ENCODE data around the gene HNRNPA0.

The HNRNPA0 gene

GRCh38 chr5:137714946-137715345 is 39.2 kb downstream of the HNRNPA0 start:
- Histone ChIP-seq H3K4me2 (ENCODE audit: low read depth, low read length, poor library complexity, severe bottlenecking) (no peak overlapping the region), H2AFZ (ENCODE audit: low read length) (no peak overlapping the region), H3K27me3 (ENCODE audit: insufficient read depth, low read length, poor library complexity, severe bottlenecking) (no peaks in the 10 kb centered on the region), H3K9me2 (replicated peaks; ENCODE audit: low read depth, low read length) (no peaks in the 10 kb centered on the region), H3K4me3 (ENCODE audit: low read length, poor library complexity, severe bottlenecking) (no peak overlapping the region), H3K9me3 (ENCODE audit: insufficient read depth, low read depth, low read length) (peaks cover 4% of the 10 kb centered on the region; the same call in 1 of the 2 replicates), H3F3A (ENCODE audit: low read depth) (no peaks in the 10 kb centered on the region), H4K20me1 (ENCODE audit: insufficient read depth, low read length, poor library complexity, severe bottlenecking) (no peaks in the 10 kb centered on the region), H3K79me2 (ENCODE audit: insufficient read depth, low read length) (no peaks in the 10 kb centered on the region), H3K9ac (ENCODE audit: low read depth, low read length, poor library complexity, severe bottlenecking) (no peak overlapping the region), H3K4me1 (ENCODE audit: insufficient read depth, low read length, poor library complexity, severe bottlenecking) (peaks cover 3% of the 10 kb centered on the region), H3K36me3 (ENCODE audit: insufficient read depth, low read length) (peaks cover 26% of the 10 kb centered on the region; the same call in 1 of the 2 replicates)
- no peak for TF ChIP-seq EZH2phosphoT487 (IDR thresholded peaks at IDR 0.05; ENCODE audit: borderline replicate concordance)
- TF ChIP-seq, protein P1, sequence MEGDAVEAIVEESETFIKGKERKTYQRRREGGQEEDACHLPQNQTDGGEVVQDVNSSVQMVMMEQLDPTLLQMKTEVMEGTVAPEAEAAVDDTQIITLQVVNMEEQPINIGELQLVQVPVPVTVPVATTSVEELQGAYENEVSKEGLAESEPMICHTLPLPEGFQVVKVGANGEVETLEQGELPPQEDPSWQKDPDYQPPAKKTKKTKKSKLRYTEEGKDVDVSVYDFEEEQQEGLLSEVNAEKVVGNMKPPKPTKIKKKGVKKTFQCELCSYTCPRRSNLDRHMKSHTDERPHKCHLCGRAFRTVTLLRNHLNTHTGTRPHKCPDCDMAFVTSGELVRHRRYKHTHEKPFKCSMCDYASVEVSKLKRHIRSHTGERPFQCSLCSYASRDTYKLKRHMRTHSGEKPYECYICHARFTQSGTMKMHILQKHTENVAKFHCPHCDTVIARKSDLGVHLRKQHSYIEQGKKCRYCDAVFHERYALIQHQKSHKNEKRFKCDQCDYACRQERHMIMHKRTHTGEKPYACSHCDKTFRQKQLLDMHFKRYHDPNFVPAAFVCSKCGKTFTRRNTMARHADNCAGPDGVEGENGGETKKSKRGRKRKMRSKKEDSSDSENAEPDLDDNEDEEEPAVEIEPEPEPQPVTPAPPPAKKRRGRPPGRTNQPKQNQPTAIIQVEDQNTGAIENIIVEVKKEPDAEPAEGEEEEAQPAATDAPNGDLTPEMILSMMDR (conservative IDR thresholded peaks at IDR 0.05; ENCODE audit: low read length) = no peak

DNA sequence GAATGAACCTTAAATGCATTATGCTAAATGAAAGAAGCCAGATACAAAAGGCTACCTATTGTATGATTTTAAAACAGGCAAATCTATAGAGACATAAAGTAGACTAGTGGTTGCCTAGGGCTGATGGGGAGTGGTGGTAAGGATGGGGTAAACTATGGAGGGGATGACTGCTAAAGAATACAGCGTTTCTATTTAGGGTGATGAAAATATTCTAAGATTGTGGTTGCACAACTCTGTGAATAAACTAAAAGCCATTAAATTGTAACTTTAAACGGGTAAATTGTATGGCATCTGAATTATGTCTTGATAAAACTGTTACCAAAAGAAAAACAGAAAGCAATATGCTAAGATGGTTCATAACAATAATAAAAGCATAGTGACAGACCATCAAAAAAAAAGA is 39.7 kb downstream of the HNRNPA0 start:
- no peak overlapping the region for H2AFZ ChIP-seq (ENCODE audit: low read length)
- H3K4me2 ChIP-seq (ENCODE audit: low read depth, low read length, poor library complexity, severe bottlenecking) = no peak overlapping the region
- no peaks in the 10 kb centered on the region for H3K27me3 ChIP-seq (ENCODE audit: insufficient read depth, low read length, poor library complexity, severe bottlenecking)
- no peaks in the 10 kb centered on the region for H3K9me2 ChIP-seq (replicated peaks; ENCODE audit: low read depth, low read length)
- no peak for TF ChIP-seq EZH2phosphoT487 (IDR thresholded peaks at IDR 0.05; ENCODE audit: borderline replicate concordance)
- TF ChIP-seq, protein P1 (conservative IDR thresholded peaks at IDR 0.05; ENCODE audit: low read length) = no peak
- H3K36me3 ChIP-seq (ENCODE audit: insufficient read depth, low read length) = peaks cover 29% of the 10 kb centered on the region; the same call in 1 of the 2 replicates
- H3K4me1 ChIP-seq (ENCODE audit: insufficient read depth, low read length, poor library complexity, severe bottlenecking) = peaks cover 3% of the 10 kb centered on the region
- H3K9me3 ChIP-seq (ENCODE audit: insufficient read depth, low read depth, low read length) = peaks cover 4% of the 10 kb centered on the region; the same call in 1 of the 2 replicates
- H3K4me3 ChIP-seq (ENCODE audit: low read length, poor library complexity, severe bottlenecking) = no peak overlapping the region
- no peaks in the 10 kb centered on the region for H3K79me2 ChIP-seq (ENCODE audit: insufficient read depth, low read length)
- no peak overlapping the region for H3K9ac ChIP-seq (ENCODE audit: low read depth, low read length, poor library complexity, severe bottlenecking)
- no peaks in the 10 kb centered on the region for H4K20me1 ChIP-seq (ENCODE audit: insufficient read depth, low read length, poor library complexity, severe bottlenecking)
- no peaks in the 10 kb centered on the region for H3F3A ChIP-seq (ENCODE audit: low read depth)

GRCh38 chr5:137712139-137712667 is 42.0 kb downstream of the HNRNPA0 start:
- no peaks in the 10 kb centered on the region for H4K20me1 ChIP-seq (ENCODE audit: insufficient read depth, low read length, poor library complexity, severe bottlenecking)
- TF ChIP-seq EZH2phosphoT487 (IDR thresholded peaks at IDR 0.05; ENCODE audit: borderline replicate concordance) = no peak
- TF ChIP-seq, protein P1 (conservative IDR thresholded peaks at IDR 0.05; ENCODE audit: low read length) = no peak
- H3K4me2 ChIP-seq (ENCODE audit: low read depth, low read length, poor library complexity, severe bottlenecking) = no peak overlapping the region
- peaks cover 42% of the 10 kb centered on the region; the same call in 1 of the 2 replicates for H3K36me3 ChIP-seq (ENCODE audit: insufficient read depth, low read length)
- no peaks in the 10 kb centered on the region for H3K79me2 ChIP-seq (ENCODE audit: insufficient read depth, low read length)
- H3K27me3 ChIP-seq (ENCODE audit: insufficient read depth, low read length, poor library complexity, severe bottlenecking) = no peaks in the 10 kb centered on the region
- H3K9ac ChIP-seq (ENCODE audit: low read depth, low read length, poor library complexity, severe bottlenecking) = no peak overlapping the region
- no peak overlapping the region for H2AFZ ChIP-seq (ENCODE audit: low read length)
- peaks cover 3% of the 10 kb centered on the region for H3K4me1 ChIP-seq (ENCODE audit: insufficient read depth, low read length, poor library complexity, severe bottlenecking)
- H3K9me3 ChIP-seq (ENCODE audit: insufficient read depth, low read depth, low read length) = peaks cover 4% of the 10 kb centered on the region; the same call in 1 of the 2 replicates
- H3K4me3 ChIP-seq (ENCODE audit: low read length, poor library complexity, severe bottlenecking) = no peak overlapping the region
- H3F3A ChIP-seq (ENCODE audit: low read depth) = no peaks in the 10 kb centered on the region
- no peaks in the 10 kb centered on the region for H3K9me2 ChIP-seq (replicated peaks; ENCODE audit: low read depth, low read length)

All from Loucy (cell line).